DMS 273 treated with DMSO at 0.1 percent for 48 hours (cell line): ENCODE measurements around the gene NCBP2.
A peak's percentile ranks its signal among the peaks of the same experiment; 100 is the strongest.

ENCODE experiments used
- DNase-seq: peaks from one replicate; lab custom pipeline; 2025; lab: John Stamatoyannopoulos, UW

Gene NCBP2

DNA sequence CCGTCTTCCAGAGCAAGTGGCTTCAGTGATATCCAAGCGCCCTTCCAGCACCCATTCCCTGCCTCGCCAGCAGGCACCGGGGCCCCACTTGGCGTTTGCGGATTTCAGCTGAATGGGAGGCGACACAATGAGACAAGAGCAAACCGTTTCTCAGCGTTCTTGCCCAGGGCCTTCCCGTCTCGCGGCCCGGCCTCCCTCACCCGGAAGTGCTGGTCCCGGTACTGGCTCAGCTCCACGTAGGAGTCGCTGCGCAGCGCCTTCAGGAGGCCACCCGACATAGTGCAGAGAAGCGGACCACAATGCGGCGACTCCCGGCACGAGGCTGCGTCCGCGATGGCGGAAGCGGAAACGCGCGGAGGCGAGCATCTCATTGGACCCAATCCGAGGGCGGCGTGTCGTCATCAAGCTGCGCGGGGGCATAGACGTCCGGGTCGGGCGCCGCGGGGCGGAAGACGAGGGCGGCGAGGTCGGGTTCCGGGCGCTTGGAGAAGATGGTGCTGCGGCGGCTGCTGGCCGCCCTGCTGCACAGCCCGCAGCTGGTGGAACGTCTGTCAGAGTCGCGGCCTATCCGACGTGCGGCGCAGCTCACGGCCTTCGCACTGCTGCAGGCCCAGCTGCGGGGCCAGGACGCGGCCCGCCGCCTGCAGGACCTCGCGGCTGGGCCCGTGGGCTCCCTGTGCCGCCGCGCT, at the start of gene NCBP2:
NCBP2 (minus strand) TSS at position 303 of the 689 bp plus-strand sequence; CDS start at position 278, 25 bp downstream.
- peak; percentile 97 for DNase-seq

DNA sequence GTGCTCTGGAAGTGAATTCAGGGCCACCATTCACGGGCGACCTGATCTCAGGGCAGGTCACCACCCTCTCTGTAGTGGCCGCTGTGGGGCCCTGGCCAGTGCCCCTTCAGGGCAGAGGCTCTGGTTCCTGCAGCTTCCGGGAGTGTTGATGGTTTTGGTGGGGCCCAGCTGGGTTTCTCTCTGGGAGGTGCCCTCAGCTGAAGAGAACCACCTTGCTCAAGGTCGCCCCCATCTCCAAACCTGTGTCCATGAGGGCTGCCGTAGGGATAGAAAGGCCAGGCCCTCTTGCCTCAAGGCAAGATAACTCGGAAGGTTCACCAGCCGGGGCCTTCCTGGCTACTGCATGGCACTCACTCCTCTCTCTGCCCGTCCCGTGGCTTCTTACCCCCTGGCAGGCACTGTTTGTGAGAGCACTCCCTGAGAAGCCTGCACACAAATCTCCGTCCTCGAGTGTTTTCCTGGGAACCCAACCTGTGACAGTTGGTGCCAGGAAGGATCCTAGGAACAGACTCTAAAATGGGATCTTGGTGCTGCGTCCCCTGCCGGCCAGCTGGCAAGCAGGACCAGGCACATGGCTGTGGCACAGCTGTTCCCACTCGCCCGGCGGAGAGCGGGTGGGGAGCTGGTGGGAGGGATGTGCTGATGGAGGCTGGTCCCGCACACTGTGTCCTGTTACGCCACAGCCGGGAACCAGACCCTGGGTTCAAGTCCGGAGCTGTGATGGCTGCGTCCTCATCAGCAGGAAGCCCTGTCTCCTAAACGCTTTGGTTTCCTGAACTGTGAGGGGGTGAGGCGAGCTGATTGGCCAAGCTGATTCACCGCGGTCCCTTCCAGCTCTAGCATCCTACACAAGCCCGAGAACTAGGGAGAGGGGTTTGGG, 49.5 kb upstream of the NCBP2 start:
- no peak for DNase-seq

- no peak for DNase-seq
Observed at GRCh38 chr3:196990601-196991007, 48.3 kb upstream of the NCBP2 start.

GRCh38 chr3:196989721-196990262, 47.5 kb upstream of the NCBP2 start:
- no peak for DNase-seq

- DNase-seq, result no peak
Observed at GRCh38 chr3:196988241-196989029, 46.1 kb upstream of the NCBP2 start.

- DNase-seq, result no peak
Observed at GRCh38 chr3:196987022-196987421, 44.7 kb upstream of the NCBP2 start.

DNA sequence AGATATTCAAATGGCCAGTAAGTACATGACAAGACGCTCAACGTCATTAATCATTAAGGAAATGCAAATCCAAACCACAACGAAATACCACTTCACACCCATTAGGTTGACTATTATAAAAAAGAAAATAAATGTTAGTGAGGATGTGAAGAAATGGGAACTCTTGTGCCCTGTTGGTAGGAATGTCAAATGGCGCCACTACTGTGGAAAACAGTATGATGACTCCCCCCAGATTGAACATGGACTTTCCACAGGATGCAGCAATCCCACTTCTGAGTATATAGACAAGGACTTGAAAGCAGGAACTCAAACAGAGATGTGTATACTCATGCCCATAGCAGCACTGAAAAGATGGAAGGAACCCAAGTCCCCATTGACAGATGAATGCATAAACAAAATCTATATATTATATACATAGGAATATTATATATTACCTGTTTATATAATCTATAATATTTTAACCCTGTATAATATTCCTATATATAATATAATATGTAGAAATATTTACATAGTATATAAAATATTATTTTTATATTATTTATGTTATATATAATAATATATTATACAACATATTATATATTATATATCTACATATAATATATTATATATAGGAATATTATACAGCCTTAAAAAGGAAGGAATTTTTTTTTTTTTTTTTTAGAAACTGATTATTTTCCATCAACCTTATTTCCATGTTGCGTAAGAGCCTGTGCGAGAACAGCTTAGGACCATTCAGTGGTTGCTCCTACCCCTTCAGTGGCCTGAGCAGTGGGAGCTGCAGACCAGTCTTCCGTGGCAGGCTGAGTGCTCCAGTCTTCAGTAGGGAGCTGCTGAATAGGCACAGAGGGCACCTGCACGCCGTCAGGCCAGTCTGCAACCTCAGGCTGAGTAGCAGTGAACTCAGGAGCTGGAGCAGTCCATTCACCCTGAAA, 43.9 kb upstream of the NCBP2 start:
- no peak for DNase-seq

DNA sequence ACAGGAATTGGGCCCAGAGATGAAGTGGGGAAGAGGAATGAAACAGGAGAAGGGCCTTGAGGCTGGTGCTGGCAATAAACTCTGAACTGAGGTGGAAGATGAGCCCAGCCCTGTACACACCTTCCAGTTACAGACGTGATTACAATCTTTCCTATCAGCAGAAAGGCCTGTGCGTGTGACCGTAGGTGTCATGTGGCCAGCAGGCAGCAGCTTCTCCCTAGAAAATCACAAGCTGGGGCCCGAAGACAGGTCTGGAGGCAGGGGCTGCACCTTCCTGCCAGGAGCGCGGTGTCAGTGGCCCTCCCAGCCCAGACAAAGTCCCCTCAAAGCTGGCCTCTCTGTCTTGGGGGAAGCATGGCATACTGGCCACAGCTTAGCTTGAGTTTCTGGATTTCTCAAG, 43.0 kb upstream of the NCBP2 start:
- DNase-seq, result no peak

- no peak for DNase-seq
Observed at GRCh38 chr3:196983186-196983585, 40.9 kb upstream of the NCBP2 start.

DNA sequence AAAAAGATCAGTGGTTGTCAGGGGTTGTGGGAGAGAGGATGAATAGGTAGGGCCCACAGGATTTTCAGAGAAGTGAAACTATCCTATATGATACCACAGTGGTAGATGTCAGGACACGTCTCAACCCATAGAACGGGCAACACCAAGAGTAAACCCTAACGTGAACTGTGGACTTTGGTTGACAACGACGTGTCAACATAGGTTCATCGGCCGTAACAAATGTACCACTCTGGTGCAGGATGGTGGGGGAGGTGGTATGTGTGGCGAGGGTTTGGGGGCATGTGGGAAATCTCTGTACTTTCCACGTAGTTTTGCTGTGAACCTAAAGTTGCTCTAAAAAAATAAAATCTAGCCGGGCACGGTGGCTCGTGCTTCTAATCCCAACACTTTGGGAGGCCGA, 39.3 kb upstream of the NCBP2 start:
- DNase-seq, result no peak

DNA sequence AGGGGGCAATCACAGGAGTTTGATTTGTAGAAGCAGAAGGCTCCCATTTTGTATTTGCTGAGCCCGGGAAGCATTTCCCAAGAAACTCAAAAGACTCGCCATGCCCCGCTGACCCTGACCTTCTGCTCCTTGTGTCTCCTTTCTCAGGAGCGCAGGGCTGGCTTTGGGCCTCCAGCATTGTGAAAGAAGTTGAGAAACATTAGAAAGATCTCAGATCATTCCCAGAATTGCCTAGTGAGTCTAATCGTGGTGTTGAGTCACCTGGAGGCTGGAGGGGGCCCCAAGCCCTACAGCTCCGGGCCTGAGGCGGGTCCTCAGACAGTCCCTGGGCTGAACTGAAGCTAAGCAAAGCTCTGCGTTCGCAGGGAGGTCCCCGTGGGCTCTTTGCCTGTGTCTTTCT, 37.2 kb upstream of the NCBP2 start:
- DNase-seq, result no peak

- DNase-seq, result no peak
Observed at GRCh38 chr3:196976941-196977340, 34.6 kb upstream of the NCBP2 start.

GRCh38 chr3:196975349-196975748, 33.0 kb upstream of the NCBP2 start:
- DNase-seq, result no peak

DNA sequence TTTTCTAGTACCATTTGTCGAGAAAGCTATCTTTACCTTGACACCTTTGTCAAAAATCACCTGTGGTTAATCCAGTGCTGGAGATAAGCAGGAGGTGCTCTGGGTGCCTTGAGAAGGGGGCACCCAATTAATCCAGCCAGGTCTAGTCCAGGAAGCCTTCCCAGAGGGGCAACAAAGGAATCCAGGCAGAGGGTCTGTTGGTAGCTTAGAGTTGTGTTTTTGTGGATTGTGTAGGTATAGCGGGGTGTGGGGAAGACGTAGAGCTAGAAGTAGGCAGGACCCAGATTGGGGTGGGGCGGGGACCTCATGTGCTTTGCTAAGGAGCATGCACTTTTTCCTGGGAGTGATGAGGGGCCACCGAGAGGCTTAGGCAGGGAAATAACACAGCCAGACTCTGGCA, 32.3 kb upstream of the NCBP2 start:
- no peak for DNase-seq

DNA sequence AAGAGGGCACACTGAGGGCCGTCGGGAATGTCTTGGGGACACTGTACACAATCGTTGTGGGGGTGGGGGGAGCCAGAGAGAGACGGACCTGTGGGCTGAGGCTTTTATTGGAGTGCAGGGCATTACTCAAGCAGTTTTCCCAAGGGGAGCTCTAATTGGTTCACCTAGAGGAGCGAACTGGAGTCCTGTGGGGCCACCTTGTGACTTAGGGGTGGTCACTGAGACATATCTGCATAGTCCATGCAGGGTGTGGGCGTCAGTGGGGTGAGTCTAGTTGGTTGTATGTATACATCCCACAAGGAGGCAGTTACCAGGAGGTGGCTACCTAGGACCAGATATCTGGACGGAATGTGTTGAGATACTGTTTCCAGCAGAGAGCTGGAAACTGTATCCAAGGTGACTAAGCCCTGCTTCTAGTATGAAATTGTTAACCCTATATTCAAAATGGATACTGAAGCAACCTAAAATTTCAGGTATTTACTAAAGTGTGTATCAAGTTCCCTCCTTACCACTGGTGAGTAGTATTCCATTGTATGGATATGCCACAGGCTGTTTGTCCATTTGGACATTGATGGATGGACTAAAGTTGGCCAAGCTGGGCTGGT, 28.9 kb upstream of the NCBP2 start:
- DNase-seq, result no peak

GRCh38 chr3:196970547-196971093, 28.3 kb upstream of the NCBP2 start:
- no peak for DNase-seq

- no peak for DNase-seq
Observed at GRCh38 chr3:196969660-196970546, 27.6 kb upstream of the NCBP2 start.

- no peak for DNase-seq
Observed at GRCh38 chr3:196969134-196969659, 26.9 kb upstream of the NCBP2 start.
